Suprapubic skin (tissue), 4 donors: ENCODE measurements around the gene ERP27. TPM values are rescaled to one million over a fixed set of nuclear protein-coding genes. Genes with fewer than 3 reads are reported as not detected.

Experiments used
- DNase-seq, 2 donors: peaks; one replicate each; pipeline ENCODE4 v3.0.0-alpha.2; 2019; ENCODE audit warnings: low spot score in 2 of 2
- H3K27ac ChIP-seq: fragments of 200-600 bp; sonication (generic); one replicate; pipeline ENCODE4 v1.5.1; 2019
- H3K27me3 ChIP-seq: fragments of 200-600 bp; sonication (generic); one replicate; pipeline ENCODE4 v1.5.1; 2019
- H3K36me3 ChIP-seq: fragments of 200-600 bp; sonication (generic); one replicate; pipeline ENCODE4 v1.5.1; 2019
- H3K4me1 ChIP-seq: fragments of 200-600 bp; sonication (generic); one replicate; pipeline ENCODE4 v1.5.1; 2019
- H3K4me3 ChIP-seq: fragments of 200-600 bp; sonication (generic); one replicate; pipeline ENCODE4 v1.5.1; 2019; ENCODE audit warnings: mild to moderate bottlenecking
- H3K9me3 ChIP-seq: fragments of 200-600 bp; sonication (generic); one replicate; pipeline ENCODE4 v1.5.1; 2019
- CTCF ChIP-seq, 2 donors: fragments of 200-600 bp in 1 of 2; fragments of 450-650 bp in 1 of 2; sonication (generic) in 1 of 2; IDR thresholded peaks; one replicate each; pipeline ENCODE4 v1.5.1; 2016 to 2019; ENCODE audit warnings: antibody characterized with exemption in 2 of 2, mild to moderate bottlenecking in 1 of 2, moderate library complexity in 1 of 2
- EP300 ChIP-seq: sonication (generic); formaldehyde crosslinking; IDR thresholded peaks from one replicate; pipeline ENCODE4 v1.6.1; 2017; ENCODE audit warnings: antibody characterized with exemption
- POLR2A ChIP-seq, 2 donors: fragments of 450-650 bp; IDR thresholded peaks; one replicate each; pipeline ENCODE4 v1.6.1; 2017; ENCODE audit warnings: antibody characterized with exemption in 2 of 2, mild to moderate bottlenecking in 2 of 2, moderate library complexity in 2 of 2
- POLR2AphosphoS5 ChIP-seq, 3 donors: sonication (generic); formaldehyde crosslinking; IDR thresholded peaks; one replicate each; pipeline ENCODE4 v1.6.1; 2017; ENCODE audit warnings: antibody characterized with exemption in 3 of 3
- WGBS: methylation state at CpG from one replicate; pipeline ENCODE4 v1.1.5; 2018; 5-methylcytosine and 5-hydroxymethylcytosine counted together
- total RNA-seq, 4 donors: library from RNA; depleted of rRNA; stranded (reverse); fragments of >200 nt; gene quantifications; one replicate each; pipeline ENCODE4 v1.1.0, GENCODE V29; 2016

The ERP27 gene
- total RNA-seq, 4 donors from 2014 or later: 0.21 to 2.5 (median 0.91) TPM; not detected in 1

- Histone ChIP-seq H3K27me3 (no peaks in the 10 kb centered on the region), H3K27ac (no peak overlapping the region), H3K4me1 (peaks cover 21% of the 10 kb centered on the region), H3K4me3 (no peak overlapping the region), H3K36me3 (no peaks in the 10 kb centered on the region), H3K9me3 (no peaks in the 10 kb centered on the region)
- WGBS: 81% methylated on average over 2 of the region's 2 CpGs
- TF ChIP-seq POLR2AphosphoS5 (IDR thresholded peaks at IDR 0.05) (no peak), CTCF (IDR thresholded peaks at IDR 0.05) (no peak), POLR2A (IDR thresholded peaks at IDR 0.05) (no peak), EP300 (no peak)
- DNase-seq: no peak
These were observed 26.9 kb upstream of the ERP27 start for GRCh38 chr12:14965221-14965620.

- 45% methylated on average over 2 of the region's 2 CpGs for WGBS
- no peak overlapping the region for H3K27ac ChIP-seq
- H3K4me3 ChIP-seq: no peak overlapping the region
- DNase-seq: no peak
- TF ChIP-seq CTCF (IDR thresholded peaks at IDR 0.05): no peak
- no peak for TF ChIP-seq POLR2A (IDR thresholded peaks at IDR 0.05)
- no peak for TF ChIP-seq EP300
- TF ChIP-seq POLR2AphosphoS5 (IDR thresholded peaks at IDR 0.05): no peak
- H3K9me3 ChIP-seq: no peaks in the 10 kb centered on the region
- no peaks in the 10 kb centered on the region for H3K27me3 ChIP-seq
- H3K4me1 ChIP-seq: peaks cover 28% of the 10 kb centered on the region
- H3K36me3 ChIP-seq: no peaks in the 10 kb centered on the region
These were observed 26.1 kb upstream of the ERP27 start for GRCh38 chr12:14964406-14964805.

- H3K27me3 ChIP-seq: no peaks in the 10 kb centered on the region
- H3K36me3 ChIP-seq: no peaks in the 10 kb centered on the region
- WGBS: 92% methylated on average over 7 of the region's 7 CpGs
- DNase-seq: no peak
- no peaks in the 10 kb centered on the region for H3K9me3 ChIP-seq
- H3K4me1 ChIP-seq: peaks cover 29% of the 10 kb centered on the region
- no peak overlapping the region for H3K27ac ChIP-seq
- TF ChIP-seq POLR2A (IDR thresholded peaks at IDR 0.05) (no peak), POLR2AphosphoS5 (IDR thresholded peaks at IDR 0.05) (no peak), EP300 (no peak), CTCF (IDR thresholded peaks at IDR 0.05) (no peak)
- H3K4me3 ChIP-seq: no peak overlapping the region
These were observed 25.2 kb upstream of the ERP27 start for GRCh38 chr12:14963520-14963919.

GRCh38 chr12:14962797-14963196 lies 24.5 kb upstream of the ERP27 start:
- H3K36me3 ChIP-seq: no peaks in the 10 kb centered on the region
- no peaks in the 10 kb centered on the region for H3K9me3 ChIP-seq
- peaks cover 35% of the 10 kb centered on the region for H3K4me1 ChIP-seq
- TF ChIP-seq CTCF (IDR thresholded peaks at IDR 0.05): no peak
- no peak for TF ChIP-seq EP300
- TF ChIP-seq POLR2AphosphoS5 (IDR thresholded peaks at IDR 0.05): no peak
- TF ChIP-seq POLR2A (IDR thresholded peaks at IDR 0.05): no peak
- H3K4me3 ChIP-seq: no peak overlapping the region
- no peaks in the 10 kb centered on the region for H3K27me3 ChIP-seq
- no peak overlapping the region for H3K27ac ChIP-seq
- WGBS: 97% methylated on average over 3 of the region's 3 CpGs
- DNase-seq: no peak

GRCh38 chr12:14962153-14962539 lies 23.8 kb upstream of the ERP27 start:
- peak overlapping the region; percentile 53 for H3K4me3 ChIP-seq
- peak overlapping the region; percentile 83 for H3K27ac ChIP-seq
- WGBS: 73% methylated on average over 3 of the region's 3 CpGs

More at GRCh38 chr12:14962153-14962539, 23.8 kb upstream of the ERP27 start:
- Histone ChIP-seq H3K4me1 (peaks cover 39% of the 10 kb centered on the region), H3K36me3 (no peaks in the 10 kb centered on the region), H3K9me3 (no peaks in the 10 kb centered on the region), H3K27me3 (no peaks in the 10 kb centered on the region)
- no peak for DNase-seq
- no peak for TF ChIP-seq CTCF (IDR thresholded peaks at IDR 0.05)
- TF ChIP-seq EP300: no peak
- TF ChIP-seq POLR2A (IDR thresholded peaks at IDR 0.05): no peak
- no peak for TF ChIP-seq POLR2AphosphoS5 (IDR thresholded peaks at IDR 0.05)
